OCI-LY1 (cell line): Measurements from ENCODE around the gene POU2F1.

ENCODE experiments used
- H2AFZ ChIP-seq: fragments of 200-600 bp; sonication (generic), shearing (Covaris generic); 2 replicates; pipeline ENCODE4 v1.6.0; 2014; ENCODE audit warnings: antibody characterized with exemption, mild to moderate bottlenecking, low read length
- H3F3A ChIP-seq: fragments of 200-600 bp; sonication (generic), shearing (Covaris generic); 2 replicates; pipeline ENCODE4 v1.6.0; 2014; ENCODE audit warnings: mild to moderate bottlenecking, antibody characterized with exemption, low read length, moderate library complexity; ENCODE audit not compliant: insufficient read depth
- H3K27ac ChIP-seq: fragments of 200-600 bp; sonication (generic); 2 replicates; pipeline ENCODE4 v1.5.1; 2014; ENCODE audit warnings: low read length, mixed run types, mild to moderate bottlenecking, low read depth; ENCODE audit not compliant: poor library complexity, severe bottlenecking
- H3K27me3 ChIP-seq: fragments of 200-600 bp; sonication (generic); 2 replicates; pipeline ENCODE4 v1.6.0; 2014; ENCODE audit warnings: antibody characterized with exemption, mild to moderate bottlenecking, low read length, moderate library complexity; ENCODE audit not compliant: insufficient read depth
- H3K36me3 ChIP-seq: fragments of 200-600 bp; sonication (generic); 2 replicates; pipeline ENCODE4 v1.6.1; 2014; ENCODE audit warnings: mild to moderate bottlenecking, antibody characterized with exemption, low read length, moderate library complexity, mixed read lengths; ENCODE audit not compliant: insufficient read depth
- H3K4me1 ChIP-seq: fragments of 200-600 bp; sonication (generic); 2 replicates; pipeline ENCODE4 v1.5.1; 2014; ENCODE audit warnings: mild to moderate bottlenecking, low read length, moderate library complexity; ENCODE audit not compliant: insufficient read depth, severe bottlenecking
- H3K4me2 ChIP-seq: fragments of 200-600 bp; sonication (generic), shearing (Covaris generic); 2 replicates; pipeline ENCODE4 v1.6.1; 2014; ENCODE audit warnings: low read length
- H3K4me3 ChIP-seq: fragments of 200-600 bp; sonication (generic); 2 replicates; pipeline ENCODE4 v1.5.1; 2014; ENCODE audit warnings: low read length, low read depth, mild to moderate bottlenecking, mixed read lengths; ENCODE audit not compliant: poor library complexity, severe bottlenecking
- H3K79me2 ChIP-seq: fragments of 200-600 bp; shearing (Covaris generic); 2 replicates; pipeline ENCODE4 v1.6.1; 2016; ENCODE audit warnings: mixed run types, low read length, mixed read lengths; ENCODE audit not compliant: insufficient read depth
- H3K9ac ChIP-seq: fragments of 200-600 bp; sonication (generic), shearing (Covaris generic); 2 replicates; pipeline ENCODE4 v1.6.1; 2014; ENCODE audit warnings: mild to moderate bottlenecking, low read length, mixed read lengths
- H3K9me2 ChIP-seq: fragments of 200-600 bp; sonication (generic), shearing (Covaris generic); 2 replicates; pipeline ENCODE4 v1.6.1; 2014; ENCODE audit warnings: low read depth, mild to moderate bottlenecking, low read length, mixed read lengths
- H3K9me3 ChIP-seq: fragments of 200-600 bp; shearing (Covaris generic); 2 replicates; pipeline ENCODE4 v1.6.1; 2014; ENCODE audit warnings: low read length, mixed read lengths
- H4K20me1 ChIP-seq: fragments of 200-600 bp; sonication (generic), shearing (Covaris generic); 2 replicates; pipeline ENCODE4 v1.6.0; 2016; ENCODE audit warnings: mild to moderate bottlenecking, low read length; ENCODE audit not compliant: insufficient read depth
- CTCF ChIP-seq: fragments of 200-600 bp; sonication (generic), shearing (Covaris generic); IDR thresholded peaks from 2 replicates; pipeline ENCODE4 v1.5.1; 2017; ENCODE audit warnings: mild to moderate bottlenecking, antibody characterized with exemption, low read length, moderate library complexity, mixed read lengths
- EZH2 ChIP-seq: fragments of 200-600 bp; sonication (generic), shearing (Covaris generic); IDR thresholded peaks from 2 replicates; pipeline ENCODE4 v1.8.0; 2017; ENCODE audit warnings: borderline replicate concordance, mixed run types, mild to moderate bottlenecking, antibody characterized with exemption, low read length, moderate library complexity, mixed read lengths

The POU2F1 gene

GRCh38 chr1:167221126-167221737 lies 546 bp downstream of the POU2F1 start:
- H3K79me2 ChIP-seq = peaks cover 6% of the 10 kb centered on the region
- peaks cover 46% of the 10 kb centered on the region for H3K4me1 ChIP-seq
- no peaks in the 10 kb centered on the region for H3K27me3 ChIP-seq
- H3K9ac ChIP-seq = peak overlapping the region; percentile 90
- peak overlapping the region; percentile 87 for H3K27ac ChIP-seq
- H2AFZ ChIP-seq = no peak overlapping the region
- H3K4me3 ChIP-seq = peak overlapping the region; percentile 87
- H3K9me3 ChIP-seq = no peaks in the 10 kb centered on the region
- no peaks in the 10 kb centered on the region for H3F3A ChIP-seq
- no peaks in the 10 kb centered on the region; the same call in 1 of the 2 replicates for H3K36me3 ChIP-seq
- H4K20me1 ChIP-seq = no peaks in the 10 kb centered on the region
- peak overlapping the region; percentile 70 for H3K4me2 ChIP-seq
- TF ChIP-seq CTCF (no peak), EZH2 (no peak)
- H3K9me2 ChIP-seq = no peaks in the 10 kb centered on the region

- Histone ChIP-seq H3K79me2 (peaks cover 7% of the 10 kb centered on the region), H3K4me1 (peaks cover 50% of the 10 kb centered on the region), H2AFZ (no peak overlapping the region)
These were observed 1.3 kb downstream of the POU2F1 start for GRCh38 chr1:167221738-167222610.

More at GRCh38 chr1:167221738-167222610, 1.3 kb downstream of the POU2F1 start:
- H3K27ac ChIP-seq = peak overlapping the region; percentile 87
- no peaks in the 10 kb centered on the region for H3K27me3 ChIP-seq
- H3K4me3 ChIP-seq = peak overlapping the region; percentile 87
- TF ChIP-seq EZH2 (no peak), CTCF (no peak)
- H3K9me3 ChIP-seq = no peaks in the 10 kb centered on the region
- H3K9me2 ChIP-seq = no peaks in the 10 kb centered on the region
- H3K9ac ChIP-seq = peak overlapping the region; percentile 90
- no peaks in the 10 kb centered on the region for H3F3A ChIP-seq
- H3K36me3 ChIP-seq = no peaks in the 10 kb centered on the region
- H3K4me2 ChIP-seq = peak overlapping the region; percentile 70
- H4K20me1 ChIP-seq = no peaks in the 10 kb centered on the region
